GM21447 (cell line): ENCODE results near the gene DVL1.

Experiments
- ATAC-seq: cut with Tn5 transposase; IDR thresholded peaks from one replicate; pipeline ENCODE4 v1.9.1; 2021; ENCODE audit not compliant: unreplicated experiment

DVL1 gene

GRCh38 chr1:1312450-1313314 lies 36.5 kb downstream of the DVL1 start:
- no peak for ATAC-seq

GRCh38 chr1:1311107-1312104 lies 37.8 kb downstream of the DVL1 start:
- ATAC-seq: no peak

GRCh38 chr1:1310476-1311053 lies 38.7 kb downstream of the DVL1 start:
- ATAC-seq: no peak

DNA sequence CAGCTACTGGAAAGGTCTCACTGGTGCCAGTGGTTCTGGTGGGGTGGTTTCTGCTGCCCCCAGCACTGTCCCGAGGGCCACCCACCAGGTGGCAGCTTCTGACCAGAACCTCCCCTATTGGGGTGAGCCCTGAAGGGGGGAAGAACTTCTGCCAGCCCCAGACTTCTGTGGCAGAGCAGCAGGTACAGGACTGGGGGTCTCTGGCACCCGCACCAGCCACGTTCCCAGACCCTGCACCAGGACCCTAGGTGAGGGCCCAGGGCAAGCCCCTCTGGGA lies 39.2 kb downstream of the DVL1 start:
- no peak for ATAC-seq

DNA sequence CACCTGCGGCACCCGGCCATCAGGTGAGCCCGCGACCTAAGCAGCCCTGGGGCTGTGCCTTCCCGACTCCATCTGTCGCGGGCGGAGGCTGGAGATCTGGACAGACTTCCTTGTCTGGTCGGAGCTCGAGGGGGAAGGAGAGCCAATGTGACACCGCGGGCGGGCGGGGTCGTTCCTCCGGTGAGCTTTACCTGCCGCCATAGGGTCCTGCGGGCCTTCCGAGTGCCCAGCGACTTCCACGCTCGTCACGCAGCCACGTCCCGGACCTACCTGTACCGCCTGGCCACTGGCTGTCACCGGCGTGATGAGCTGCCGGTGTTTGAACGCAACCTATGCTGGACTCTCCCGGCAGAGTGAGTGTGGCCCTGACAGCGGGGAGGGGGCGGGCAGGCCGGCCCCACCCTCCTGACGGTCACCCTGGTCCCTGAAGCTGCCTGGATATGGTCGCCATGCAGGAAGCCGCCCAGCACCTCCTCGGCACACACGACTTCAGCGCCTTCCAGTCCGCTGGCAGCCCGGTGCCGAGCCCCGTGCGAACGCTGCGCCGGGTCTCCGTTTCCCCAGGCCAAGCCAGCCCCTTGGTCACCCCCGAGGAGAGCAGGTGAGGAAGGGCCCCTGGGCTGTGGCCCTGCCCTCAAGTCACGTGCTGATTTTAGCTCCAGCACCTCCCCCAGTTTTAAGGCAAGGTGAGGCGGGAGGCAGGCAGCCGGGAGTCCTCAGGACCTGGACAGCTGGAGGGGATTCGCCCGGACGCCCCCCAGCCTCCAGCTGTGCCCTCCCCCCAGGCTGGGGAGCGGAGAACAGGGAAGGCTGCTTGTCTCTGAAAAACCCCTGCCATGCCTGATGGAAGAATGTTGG lies 39.7 kb downstream of the DVL1 start:
- ATAC-seq: no peak

GRCh38 chr1:1308756-1309250 lies 40.4 kb downstream of the DVL1 start:
- ATAC-seq: peak; percentile 10

- peak; percentile 47 for ATAC-seq
Observed at GRCh38 chr1:1307923-1308755, 41.1 kb downstream of the DVL1 start, which contains the start of the genes ACAP3 and PUSL1. Gene ACAP3, minus strand, starts transcription at chr1:1307930. Its CDS starts 115 bp downstream, at chr1:1307815. Gene PUSL1, plus strand, starts transcription at chr1:1308597. Its CDS starts 47 bp downstream, at chr1:1308644.

- ATAC-seq: peak; percentile 2
Observed at GRCh38 chr1:1307261-1307922, 41.8 kb downstream of the DVL1 start.

DNA sequence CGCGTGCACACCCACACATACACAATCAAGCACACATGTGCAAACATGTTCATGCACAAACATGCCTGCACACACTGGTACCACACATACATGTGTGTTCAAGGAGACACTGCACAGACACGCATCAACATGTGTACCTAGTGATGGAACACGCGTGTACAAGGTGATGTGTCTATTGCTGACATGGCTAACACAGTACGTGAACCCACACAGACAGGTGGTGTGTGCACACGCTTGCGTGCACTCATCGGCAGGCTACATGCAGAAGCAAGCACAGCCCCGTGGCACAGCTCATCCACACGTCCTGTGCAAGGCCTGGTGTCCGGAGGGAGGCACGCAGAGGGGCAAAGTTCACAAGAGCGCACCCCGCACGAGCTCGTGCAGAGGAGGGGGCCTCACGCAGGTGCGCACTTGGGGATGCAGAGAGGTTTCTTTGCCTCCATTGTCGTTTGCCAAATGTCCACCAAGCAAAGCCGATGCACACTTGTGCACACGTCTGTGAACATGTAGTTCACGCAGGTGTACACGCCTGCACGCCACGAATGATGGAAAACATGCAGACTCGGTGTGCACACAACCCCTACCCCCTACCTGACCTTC lies 42.5 kb downstream of the DVL1 start:
- no peak for ATAC-seq

DNA sequence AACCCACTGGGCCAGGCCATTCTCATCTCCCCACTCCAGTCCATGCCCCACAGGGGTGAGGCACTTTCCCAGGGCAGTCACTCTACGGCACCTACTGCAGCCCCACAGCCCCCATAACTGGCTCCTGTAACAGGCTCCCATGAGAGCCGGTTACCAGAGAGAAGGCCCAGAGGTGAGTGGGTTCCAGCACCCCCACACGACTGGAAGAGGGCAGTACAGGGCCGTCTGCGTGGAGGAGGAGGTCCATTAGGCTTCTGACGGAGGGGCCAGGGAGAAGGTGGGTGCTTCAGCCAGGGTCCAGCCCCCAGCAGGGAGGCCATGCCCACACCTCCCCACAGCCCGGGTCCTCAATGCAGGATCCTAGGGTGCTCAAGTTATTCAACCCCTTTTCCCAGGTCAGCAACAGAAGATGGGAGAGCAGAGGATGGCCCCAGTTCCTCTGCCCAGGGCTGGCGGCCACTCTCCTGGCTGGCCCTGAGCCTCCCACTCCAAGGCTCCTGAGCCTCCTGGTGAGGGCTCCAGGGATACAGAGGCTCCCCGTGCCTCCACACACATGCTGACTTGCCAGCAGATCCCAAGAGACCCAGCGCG lies 43.1 kb downstream of the DVL1 start:
- no peak for ATAC-seq

DNA sequence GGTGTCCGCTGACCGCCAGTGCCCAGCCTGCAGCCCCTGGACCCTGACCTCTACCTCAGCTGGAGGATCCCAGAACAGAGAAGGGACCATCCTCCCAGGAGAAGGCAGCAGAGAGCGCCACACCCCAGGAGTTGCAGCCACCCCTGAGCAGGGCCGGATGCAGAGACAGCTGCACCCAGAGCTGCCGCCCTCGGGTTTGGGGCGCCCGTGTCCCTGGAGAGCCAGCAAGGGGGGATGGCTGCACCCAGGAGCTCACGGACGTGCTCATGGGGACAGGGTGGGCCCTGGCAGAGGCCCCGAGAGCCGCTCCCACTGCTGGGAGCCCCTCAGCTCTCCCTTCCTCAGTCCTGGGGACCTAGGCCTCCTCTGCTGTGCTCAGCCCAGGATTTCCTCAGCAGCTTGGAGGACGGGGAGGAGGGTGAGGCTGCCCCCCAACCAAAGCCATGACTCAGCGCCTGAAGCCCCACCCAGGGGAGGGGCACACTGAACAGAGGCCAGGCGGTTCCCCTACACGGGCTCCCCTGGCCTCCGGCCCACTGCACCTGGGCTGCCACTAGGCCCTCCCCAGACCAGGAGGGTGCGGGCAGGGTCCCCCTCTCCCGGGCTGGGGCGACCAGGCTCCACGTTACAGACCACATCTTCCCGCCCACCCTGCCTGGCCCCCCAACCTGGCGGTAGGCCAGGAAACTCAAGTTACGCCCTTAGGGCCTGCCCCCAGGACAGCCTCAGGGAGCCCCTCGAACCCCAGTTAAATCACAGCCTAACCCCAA lies 43.7 kb downstream of the DVL1 start:
- ATAC-seq: no peak

DNA sequence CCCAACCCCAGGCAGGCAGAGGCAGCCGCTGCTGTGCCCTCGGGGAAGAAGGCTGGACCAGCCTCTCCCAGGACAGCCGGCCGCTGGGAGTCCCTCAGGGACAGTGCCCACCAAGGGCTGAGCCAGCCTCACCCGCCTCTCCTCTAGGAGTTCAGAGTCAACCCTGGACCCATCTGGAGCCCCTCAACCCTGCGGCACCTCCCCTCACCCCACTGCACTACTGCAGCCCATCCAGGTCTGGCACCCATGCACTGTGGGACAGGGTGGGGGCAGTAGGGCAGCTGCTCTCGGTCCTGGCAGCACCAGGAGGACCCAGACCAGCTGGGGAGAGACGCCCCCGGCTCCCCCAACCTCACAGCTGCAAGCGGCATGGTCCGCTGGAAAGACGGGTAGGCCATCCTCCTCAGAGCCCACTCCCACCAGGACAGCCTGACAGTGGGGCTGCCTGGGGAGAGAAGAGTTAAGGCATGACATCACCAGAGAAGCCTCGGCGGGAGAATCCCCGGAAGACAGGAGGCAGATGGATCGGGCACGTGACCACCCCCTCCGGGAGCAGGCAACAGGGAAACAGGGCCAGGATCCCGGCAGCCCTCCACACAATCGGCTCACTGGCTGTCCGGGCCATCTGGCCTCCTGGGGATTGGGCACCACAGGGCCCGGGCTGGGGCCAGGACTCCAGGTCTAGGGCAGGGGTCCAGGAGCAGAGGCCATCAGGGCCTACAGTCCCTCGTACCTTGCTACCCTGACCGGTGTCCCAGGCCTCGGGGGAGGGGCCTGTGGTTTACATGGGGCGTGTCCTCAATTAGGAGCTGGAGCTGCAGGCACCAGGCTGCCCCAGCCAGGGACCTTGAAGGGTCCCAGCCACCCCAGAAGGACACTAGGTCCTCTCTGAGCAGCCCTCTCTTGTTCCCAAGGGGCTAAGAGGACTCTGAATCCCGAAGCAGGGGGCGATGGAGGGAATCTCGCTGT lies 44.6 kb downstream of the DVL1 start:
- no peak for ATAC-seq

DNA sequence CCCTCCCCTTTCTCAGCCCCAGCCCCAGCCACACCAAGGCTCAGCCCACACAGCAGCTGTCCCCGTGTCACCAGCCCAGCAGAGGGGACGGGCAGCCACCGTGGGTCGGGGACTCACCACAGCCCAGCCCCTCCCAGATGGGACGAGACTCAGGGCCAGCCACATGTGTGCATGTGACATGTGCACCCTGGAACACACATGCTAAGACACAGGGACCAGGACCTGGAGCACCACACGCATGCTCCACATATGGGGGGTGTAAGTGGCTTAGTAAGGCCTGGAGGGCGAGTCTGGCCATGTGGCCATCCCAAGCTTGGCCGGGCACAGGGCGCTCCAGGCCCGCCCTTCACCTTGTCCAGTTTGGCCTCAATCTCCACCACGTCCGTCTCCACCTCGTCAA lies 45.5 kb downstream of the DVL1 start:
- ATAC-seq: no peak

DNA sequence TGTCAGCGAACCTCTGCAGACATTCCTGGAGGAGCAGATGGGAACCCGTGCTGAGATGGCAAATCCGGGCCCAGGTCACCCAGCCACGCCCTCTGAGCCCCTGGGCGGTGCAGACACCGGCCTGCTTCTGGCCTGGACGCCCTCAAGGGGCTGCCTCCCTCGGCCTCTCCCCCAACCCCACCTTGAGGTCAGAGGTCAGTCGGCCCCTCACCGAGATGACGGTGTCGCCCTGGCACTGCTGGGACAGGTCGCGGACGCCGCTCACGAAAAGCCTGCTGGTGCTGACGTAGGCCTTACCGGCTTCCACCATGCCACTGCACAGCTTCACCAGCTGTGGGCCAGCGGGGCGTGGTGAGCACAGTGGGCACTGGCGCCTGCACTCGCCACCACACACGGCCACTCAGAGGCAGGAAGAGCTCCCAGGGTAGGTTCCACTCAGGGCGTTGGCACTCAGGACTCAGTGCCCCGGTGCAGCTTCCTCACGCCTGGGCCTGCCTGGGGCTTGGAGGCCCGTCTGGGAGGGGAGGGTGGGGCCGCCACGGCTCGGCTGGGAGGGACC lies 46.2 kb downstream of the DVL1 start:
- ATAC-seq: no peak

- no peak for ATAC-seq
Observed at GRCh38 chr1:1302006-1302430, 47.2 kb downstream of the DVL1 start.

GRCh38 chr1:1300352-1300739 lies 48.9 kb downstream of the DVL1 start:
- ATAC-seq: no peak
